NK-92 treated with Interleukin-12 subunit alpha and Interleukin-12 subunit beta, amount 100 ng/mL, for 24 hours (cell line): ENCODE measurements around the gene GPD1L.
"Not testable (repeated sequence)": the region's sequence is repeated elsewhere in the genome, so short reads cannot be mapped to it uniquely, and the experiment has no call there.

Experiments
- DNase-seq: peaks from one replicate; lab custom pipeline; 2025; lab: John Stamatoyannopoulos, UW

GPD1L gene

DNA sequence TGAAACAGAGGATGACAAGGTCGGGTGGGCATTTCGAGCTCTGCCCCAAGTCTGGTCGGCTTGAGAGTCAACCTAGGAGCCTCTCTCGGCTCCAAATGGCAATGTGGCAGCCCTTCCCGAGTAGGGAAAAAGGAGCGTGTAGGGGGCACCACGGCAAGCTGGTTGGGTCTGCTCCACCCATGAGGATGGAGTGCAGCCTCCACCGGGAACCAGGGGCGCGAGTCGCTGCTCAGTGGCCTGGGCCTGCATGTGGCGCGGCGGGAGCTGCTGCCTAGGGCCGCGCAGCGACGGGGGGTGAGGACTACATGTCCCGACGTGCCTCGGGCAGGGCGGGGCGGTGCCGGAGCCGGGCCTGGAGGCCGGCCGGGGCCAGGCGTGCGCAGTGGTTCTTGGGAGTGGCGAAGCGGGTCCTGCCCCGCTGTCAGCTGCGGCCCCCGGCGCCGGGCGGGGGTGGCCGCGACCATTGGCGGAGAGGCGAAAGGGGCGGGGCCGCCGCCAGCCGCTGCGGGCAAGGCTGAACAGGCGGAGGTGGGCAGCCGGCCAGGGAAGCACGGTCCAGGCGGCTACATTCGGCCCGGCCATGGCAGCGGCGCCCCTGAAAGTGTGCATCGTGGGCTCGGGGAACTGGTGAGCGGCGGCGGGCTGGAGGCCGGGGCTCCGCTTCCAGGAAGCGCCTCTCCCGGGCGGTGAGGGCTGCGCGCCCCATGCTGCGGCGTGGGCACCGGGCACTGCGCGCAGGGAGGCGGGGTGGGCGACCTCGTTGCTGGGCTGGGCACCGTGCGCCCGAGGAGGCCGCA lies at the start of gene GPD1L:
GPD1L (plus strand) TSS at position 489 of the 797 bp plus-strand sequence; CDS start at position 581, 92 bp downstream.
- peak; percentile 82 for DNase-seq

DNA sequence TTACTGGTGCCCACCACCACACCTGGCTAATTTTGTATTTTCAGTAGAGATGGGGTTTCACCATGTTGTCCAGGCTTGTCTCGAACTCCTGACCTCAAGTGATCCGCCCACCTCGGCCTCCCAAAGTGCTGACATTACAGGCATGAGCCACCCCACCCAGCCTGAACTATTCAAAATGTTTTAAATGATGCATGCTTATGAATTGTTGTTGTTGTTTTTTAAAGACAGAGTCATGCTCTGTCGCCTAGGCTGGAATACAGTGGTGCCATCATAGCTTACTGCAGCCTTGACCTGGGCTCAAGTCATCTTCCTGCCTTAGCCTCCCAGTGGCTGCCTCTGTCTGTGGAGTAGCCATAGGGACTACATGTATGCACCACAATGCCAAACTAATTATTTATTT lies 48.0 kb upstream of the GPD1L start:
- not testable (repeated sequence) for DNase-seq

DNA sequence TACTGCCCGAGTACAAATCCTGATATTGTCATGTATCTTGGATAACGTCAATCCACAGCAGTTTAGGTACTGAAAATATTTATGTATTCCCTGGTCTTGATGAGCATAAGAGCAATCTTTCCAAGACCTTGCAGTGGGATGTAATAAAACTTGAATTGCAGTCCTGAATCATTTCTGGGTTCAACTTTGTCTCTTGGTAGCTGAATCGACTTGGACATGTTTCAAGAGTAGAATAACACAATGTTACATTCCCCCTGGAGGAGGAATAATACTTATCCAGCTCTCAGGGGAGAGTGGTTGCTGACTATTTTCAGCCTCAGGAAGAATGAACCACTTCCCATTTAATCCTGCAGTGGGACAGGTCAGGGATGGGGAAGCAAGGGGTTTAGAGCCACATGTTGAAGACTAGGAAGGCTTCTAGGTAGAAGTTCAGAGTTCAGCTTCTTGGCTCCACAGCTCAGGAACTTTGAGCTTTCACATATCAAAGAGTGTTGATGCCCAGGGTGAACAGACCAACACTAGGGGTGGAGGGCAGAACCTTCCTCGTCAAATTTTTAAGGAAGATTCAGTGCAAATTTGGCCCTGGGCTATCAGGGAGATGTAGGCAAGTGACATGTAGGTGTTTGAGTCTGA lies 43.4 kb upstream of the GPD1L start:
- no peak for DNase-seq

DNA sequence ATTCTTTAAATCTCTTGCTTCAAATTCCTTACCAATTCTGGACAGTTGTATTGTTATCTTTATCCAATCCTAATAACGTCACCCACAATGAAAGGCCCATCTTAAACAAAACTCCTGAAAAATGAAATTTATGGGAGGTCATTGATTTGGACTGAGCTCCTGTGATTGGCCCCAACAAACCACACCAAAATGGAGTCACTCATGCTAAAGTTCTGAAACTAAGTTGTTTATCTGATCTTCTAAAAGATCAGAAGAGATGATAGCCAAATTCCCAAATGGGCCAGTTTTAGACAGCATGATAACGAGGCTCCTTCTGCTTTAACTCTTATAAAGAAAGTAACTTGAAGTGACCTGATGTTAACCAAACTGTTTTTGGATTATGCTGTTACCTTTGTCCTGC lies 39.7 kb upstream of the GPD1L start:
- DNase-seq, result no peak

DNA sequence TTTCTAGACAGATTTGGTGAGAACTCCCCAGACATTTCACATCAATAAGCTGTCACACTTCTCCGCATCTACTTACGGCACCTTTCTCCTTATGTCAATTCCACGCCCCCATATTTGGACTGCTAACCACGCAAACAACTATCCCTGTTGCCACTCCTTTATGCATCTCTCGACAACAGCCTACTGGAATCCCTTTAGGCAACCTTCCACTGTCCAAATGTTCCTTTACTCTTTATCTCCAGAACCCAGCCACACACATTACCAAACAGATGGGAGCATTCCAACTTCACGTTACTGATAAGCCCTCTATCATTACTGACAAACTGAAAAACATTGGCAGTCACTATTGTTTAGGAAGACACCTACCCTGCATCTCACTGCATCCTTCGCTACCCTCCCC lies 32.2 kb upstream of the GPD1L start:
- DNase-seq, result not testable (repeated sequence)

DNA sequence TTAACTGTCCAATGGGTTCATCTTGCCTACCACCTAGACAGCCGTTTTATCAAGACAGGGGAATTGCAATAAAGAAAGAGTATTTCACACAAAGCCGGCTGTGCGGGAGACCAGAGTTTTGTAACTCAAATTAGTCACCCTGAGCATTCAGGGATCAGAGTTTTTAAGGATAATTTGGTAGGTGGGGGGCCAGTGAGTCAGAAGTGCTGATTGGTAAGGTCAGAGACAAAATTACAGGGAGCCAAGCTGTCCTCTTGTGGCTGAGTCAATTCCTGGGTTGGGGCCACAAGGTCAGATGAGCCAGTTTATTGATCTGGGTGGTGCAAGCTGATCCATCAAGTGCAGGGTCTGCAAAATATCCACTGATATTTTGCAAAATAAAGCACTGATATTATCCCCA lies 29.9 kb upstream of the GPD1L start:
- DNase-seq, result no peak

DNA sequence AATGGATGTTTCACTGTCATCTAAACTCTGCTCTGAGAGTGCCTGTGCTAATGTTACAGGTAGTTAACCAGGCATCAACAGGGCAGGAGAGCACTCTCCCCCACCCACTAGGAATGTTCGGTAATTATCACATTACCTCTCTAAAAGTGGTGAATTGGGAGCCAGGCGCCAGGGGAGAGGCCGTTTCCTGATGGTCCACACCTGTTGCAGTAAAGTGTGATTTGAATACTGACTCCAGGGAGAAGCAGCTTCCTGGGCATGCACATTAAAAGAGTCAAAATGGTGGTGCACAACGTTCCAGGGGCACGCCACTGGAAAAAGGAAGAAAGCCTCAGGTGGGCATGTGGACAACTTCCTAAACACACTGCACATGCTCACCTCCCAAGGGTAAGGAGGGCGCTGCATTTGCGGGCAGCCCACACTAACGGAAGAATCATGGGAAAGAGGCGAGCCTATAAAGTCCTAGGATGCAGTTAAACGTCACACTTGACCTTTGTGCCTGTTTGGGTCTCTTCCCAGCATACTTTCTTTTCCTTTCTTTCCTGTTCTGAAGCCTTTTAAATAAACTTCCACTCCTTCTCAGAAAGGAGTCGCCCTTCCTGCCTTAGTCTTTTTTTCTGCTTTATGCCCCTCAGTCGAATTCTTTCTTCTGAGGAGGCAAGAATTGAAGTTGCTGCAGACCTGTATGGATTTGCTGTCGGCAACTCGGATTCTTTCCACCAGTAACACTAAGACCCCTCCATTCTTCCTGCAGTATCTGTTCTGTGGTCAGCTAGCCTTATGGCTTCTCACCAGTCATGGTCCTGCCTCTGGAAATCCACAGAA lies 28.9 kb upstream of the GPD1L start:
- DNase-seq, result no peak

DNA sequence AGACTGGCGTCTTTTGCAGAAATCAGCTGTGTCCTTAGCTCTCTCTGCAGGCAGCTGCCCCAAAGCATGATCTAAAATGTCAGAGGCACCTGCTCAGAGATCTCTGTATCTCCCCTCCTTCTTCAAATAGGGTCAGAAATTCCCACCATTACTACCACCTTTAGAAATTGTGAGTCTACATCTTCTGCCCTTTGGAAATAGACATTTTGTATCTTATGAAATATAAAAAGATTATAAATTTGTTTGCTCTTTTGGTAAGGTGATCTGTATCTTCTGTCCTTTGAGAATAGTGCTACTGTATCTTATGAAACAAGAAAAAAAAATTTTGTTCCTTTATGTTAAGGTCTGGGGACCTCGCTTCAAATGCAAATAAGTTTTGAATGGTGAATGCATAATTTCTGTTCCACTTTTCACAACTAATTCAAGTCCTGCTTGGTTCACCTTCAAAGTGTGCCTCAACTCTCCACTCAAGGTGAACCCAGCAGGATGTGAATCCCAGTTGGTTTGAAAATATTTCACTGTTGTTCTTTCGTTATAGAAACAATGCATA lies 28.3 kb upstream of the GPD1L start:
- no peak for DNase-seq

DNA sequence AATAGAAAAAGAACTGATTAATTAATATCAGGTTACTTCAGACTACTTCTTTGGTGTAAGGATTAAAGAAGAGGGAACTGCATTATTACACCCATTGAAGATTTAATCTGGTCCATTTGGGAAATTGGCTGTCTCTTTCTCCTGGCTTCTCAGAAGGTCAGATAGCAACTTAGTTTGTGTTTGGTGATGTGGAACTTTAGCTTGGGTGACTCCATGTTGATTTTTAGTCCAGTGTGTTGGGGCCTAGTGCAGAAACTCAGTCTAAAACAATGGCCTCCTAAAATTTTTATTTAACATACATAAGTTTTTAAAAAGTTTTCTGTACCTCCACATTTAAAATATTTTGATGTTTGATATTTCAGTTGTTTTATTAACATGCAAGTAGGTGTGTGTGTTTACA lies 27.6 kb upstream of the GPD1L start:
- DNase-seq, result no peak

DNA sequence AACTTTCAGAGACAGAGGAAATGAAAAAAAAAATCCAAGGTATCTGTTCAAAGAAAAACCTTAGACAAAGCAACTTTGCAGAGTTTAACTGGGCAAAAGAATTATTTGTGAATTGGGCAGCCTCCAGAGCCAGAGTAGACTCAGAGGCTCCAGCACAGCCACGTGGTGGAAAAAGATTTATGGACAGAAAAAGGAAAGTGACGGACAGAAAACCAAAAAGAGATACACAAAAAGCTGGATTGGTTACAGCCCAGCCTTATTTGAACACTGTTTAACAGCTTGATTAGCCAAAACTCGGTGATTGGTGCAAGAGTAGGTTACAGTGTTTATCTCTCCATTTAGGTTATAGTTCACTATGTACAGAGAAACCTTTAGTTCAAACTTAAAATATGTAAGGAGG lies 23.7 kb upstream of the GPD1L start:
- DNase-seq, result no peak

DNA sequence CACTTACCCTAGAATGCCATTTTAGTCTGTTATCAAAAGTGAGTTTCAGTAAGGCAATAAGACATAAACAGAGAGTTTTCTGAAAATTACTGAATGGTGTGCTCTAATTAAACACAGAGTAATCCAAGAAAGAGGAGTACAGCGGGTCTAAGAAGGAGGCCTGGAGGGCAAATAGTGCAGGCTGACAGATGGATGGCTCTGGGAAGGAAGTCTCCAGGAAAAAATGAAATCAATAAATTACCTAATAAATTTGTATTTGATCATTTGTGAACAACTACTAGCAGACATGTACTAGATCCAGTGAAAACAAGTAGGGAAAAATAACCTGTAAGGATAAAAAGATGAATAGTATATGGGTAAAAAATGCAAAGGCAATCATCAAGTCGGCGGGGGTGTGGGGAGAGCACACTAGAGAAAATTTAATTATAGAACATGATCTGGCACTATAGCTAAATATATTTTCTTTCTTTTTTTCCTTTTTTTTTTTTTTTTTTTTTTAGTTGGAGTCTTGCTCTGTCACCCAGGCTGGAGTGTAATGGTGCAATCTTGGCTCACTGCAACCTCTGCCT lies 22.6 kb upstream of the GPD1L start:
- DNase-seq, result no peak

DNA sequence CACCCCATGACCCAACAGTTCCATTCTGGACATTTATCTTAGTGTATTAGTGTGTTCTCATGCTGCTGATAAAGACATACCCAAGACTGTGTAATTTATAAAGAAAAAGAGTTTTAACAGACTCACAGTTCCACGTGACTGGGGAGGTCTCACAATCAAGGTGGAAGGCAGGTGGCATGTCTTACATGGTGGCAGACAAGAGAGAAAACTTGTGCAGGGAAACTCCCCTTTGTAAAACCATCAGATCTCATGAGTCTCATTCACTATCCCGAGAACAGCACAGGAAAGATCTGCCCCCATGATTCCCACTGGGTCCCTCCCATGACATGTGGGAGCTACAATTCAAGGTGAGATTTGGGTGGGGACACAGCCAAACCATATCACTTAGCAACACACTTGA lies 21.6 kb upstream of the GPD1L start:
- DNase-seq, result no peak

DNA sequence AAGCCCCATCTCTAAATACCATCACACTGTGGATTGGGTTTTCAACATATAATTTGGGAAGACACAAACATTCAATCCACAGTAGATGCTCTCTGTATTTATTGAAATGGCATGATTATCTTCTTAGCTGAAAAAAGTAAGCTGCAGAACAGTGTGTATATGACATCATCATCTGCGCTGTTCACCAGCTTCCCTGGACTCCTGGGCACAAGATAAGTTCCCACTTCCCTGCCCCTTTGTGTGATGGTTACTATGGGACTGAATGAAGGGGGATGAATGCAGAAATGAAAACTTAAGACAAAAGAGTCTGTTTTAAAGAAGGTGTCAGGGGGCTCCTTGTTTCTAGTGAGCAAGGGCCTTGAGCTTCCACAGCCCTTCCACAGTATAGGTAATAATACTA lies 20.0 kb upstream of the GPD1L start:
- no peak for DNase-seq

DNA sequence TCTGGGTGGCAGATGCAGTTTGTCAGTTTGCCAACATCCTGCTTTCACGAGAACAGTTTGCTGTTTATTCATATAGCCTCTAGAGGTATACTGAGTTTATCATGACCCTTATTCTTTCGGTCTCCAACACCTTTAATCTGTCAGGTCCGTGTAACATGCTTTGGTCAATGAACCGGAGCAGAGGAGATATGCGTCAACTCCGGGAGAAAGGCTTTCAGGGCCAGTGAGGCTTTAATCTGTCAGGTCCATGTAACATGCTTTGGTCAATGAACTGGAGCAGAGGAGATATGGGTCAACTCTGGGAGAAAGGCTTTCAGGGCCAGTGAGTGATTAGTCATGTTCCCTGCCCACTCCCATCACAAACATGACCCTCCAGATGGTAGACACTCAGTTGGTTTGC lies 16.9 kb upstream of the GPD1L start:
- DNase-seq, result no peak

DNA sequence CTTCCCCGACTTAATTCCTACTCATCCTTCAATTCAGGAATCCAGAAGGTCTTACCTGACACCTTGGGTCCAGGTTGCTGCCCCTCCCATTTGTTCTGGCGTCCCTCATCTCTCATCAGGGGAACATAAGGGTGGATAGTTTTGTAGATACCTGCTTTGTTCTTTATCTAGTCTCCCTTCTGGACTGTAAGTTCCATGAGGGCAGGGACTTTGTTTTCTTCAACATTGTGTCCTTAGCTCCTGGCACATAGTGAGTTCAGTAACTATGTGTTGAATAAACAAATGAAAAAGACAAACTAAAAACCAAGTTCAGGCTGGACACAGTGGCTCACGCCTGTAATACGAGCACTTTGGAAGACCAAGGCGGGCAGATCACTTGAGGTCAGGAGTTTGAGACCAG lies 13.2 kb upstream of the GPD1L start:
- DNase-seq, result no peak

DNA sequence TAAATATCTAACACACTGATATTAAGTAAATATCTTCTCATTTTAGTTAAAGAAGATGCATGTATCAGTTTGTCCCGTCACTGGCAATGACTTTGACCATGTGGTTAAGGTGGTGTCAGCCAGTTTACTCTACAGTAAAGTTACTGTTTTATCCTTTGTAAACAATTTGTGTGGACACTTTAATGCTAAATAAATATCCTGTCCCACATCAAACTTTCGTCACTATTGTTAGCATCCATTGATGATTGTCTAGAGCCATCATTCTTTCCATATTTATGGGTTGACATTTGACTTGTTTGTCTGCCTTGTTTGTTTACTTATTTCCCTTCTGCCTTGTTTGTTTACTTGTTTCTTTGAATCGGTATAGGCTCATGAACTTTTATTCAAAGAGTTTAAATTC lies 11.0 kb upstream of the GPD1L start:
- DNase-seq, result no peak

DNA sequence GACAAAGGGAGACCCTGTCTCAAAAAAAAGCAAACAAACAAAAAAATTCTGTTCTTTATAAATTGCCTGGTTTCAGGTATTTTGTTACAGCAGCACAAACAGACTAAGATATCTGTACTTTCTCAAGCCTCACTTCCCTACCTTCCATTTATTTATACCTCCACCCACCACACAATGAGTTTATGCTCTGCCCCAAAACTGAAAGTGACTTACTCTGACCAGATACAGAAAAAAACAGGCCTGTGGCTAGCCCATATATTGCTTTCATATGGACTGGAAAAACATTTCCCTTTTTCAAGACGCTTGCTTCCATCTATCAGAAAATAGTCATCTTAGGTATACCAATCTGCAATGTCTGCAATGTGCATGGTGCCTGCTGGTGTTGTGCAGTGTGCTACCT lies 8.7 kb upstream of the GPD1L start:
- no peak for DNase-seq

DNA sequence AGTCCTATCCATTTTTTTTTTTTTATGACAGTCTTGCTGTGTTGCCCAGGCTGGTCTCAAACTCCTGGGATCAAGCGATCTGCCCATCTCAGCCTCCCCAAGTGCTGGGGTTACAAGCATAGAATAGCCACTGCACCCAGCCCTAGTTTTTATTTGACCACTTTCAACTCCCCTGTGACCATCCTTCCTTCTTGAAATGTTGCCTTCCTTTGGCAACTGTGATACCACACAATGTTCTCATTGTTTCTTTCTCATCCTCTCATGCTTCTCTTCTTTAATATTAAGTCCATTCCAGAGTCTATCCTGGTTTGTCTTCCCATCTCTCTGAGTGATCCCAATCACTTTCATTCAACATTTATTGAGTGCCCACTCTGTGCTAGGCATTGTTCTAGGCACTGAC lies 7.9 kb upstream of the GPD1L start:
- DNase-seq, result no peak

DNA sequence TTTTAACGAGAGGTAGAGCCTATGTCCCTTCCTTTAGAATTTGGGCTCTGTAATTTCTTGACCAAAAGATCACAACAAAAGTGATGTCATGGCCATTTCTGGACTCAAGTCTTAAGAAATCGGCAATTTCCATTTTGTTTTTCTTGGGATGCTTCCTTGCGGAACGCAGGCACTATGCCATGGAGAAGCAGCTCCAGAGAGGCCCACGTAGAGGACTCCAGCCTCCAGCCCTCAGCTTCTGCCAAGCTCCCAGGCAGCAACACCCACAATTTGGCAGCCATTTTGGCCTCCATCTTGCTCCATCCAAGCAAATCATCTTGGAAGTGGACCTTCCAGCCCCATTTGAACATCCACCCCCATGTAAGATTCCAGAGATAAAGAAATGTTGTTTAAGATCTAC lies 6.0 kb upstream of the GPD1L start:
- no peak for DNase-seq

DNA sequence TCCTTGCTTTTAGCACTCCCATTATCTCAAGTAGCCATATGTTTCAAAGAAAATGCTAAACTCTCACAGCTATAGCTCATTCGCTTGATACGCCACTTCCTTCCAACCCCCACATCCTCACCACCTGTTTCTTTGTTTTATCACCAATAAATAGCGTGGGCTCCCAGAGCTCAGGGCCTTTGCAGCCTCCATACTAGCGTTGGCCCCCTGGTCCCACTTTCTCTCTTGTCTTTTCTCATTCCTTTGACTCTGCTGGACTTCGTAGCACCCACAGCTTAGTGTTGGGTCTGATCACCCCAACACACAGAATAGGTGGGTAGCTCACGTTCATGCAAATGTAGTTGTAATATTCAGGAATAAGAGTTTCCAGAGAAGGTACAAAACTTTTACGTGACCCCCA lies 4.1 kb upstream of the GPD1L start:
- no peak for DNase-seq

DNA sequence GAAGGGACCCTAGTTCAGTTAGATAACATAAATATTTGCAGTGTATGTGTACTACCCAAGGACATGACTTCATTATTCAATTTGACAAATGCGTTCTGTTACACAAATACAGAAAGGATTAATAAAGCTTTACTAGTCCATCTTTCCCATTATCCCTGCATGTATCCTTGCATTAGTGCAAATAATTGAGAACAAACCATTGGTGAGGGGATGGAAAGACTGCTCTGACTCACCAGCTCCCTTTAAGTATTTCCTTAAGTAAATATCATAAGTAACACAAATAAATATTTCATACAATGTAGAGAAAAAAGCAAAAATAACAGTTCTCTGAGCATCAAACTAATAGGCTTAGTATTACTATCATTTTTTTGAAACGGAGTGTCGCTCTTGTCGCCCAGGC lies 1.9 kb upstream of the GPD1L start:
- no peak for DNase-seq
